ENCODE measurements around the gene NEK6.

NEK6 gene

DNA sequence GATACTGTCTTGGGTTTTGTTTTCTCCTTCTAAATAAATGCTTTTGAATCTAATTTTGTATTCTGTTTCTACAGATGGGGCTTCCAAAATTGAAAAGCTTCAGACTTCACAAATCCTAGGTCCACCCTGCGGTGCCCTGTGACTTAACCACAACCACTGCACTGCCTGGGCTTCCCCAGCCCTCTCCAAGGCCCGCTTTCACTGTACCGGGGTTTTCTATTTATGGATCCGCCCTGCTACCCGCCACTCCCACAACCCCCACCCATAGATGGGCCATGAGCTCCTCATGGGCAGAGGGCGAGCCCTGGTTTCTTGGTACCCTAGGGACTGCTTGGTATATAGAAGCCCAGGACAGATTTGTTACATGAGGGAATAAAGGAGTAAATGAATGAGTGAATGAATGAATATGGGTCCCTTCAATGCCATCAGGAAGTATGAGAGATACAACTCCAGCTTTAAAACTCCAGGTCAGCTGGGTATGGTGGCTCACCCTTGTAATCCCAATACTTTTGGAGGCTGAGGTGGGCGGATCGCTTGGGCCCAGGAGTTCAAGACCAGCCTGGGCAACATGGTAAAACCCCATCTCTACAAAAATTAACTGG is 39.8 kb upstream of the NEK6 start:
- no peak overlapping the region for H3K4me3 ChIP-seq (ENCODE audit: low read length)
- DNase-seq (ENCODE audit: low read depth), result no peak
- TF ChIP-seq, protein P1, sequence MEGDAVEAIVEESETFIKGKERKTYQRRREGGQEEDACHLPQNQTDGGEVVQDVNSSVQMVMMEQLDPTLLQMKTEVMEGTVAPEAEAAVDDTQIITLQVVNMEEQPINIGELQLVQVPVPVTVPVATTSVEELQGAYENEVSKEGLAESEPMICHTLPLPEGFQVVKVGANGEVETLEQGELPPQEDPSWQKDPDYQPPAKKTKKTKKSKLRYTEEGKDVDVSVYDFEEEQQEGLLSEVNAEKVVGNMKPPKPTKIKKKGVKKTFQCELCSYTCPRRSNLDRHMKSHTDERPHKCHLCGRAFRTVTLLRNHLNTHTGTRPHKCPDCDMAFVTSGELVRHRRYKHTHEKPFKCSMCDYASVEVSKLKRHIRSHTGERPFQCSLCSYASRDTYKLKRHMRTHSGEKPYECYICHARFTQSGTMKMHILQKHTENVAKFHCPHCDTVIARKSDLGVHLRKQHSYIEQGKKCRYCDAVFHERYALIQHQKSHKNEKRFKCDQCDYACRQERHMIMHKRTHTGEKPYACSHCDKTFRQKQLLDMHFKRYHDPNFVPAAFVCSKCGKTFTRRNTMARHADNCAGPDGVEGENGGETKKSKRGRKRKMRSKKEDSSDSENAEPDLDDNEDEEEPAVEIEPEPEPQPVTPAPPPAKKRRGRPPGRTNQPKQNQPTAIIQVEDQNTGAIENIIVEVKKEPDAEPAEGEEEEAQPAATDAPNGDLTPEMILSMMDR (conservative IDR thresholded peaks at IDR 0.05; ENCODE audit: low read depth, low read length), result no peak

DNA sequence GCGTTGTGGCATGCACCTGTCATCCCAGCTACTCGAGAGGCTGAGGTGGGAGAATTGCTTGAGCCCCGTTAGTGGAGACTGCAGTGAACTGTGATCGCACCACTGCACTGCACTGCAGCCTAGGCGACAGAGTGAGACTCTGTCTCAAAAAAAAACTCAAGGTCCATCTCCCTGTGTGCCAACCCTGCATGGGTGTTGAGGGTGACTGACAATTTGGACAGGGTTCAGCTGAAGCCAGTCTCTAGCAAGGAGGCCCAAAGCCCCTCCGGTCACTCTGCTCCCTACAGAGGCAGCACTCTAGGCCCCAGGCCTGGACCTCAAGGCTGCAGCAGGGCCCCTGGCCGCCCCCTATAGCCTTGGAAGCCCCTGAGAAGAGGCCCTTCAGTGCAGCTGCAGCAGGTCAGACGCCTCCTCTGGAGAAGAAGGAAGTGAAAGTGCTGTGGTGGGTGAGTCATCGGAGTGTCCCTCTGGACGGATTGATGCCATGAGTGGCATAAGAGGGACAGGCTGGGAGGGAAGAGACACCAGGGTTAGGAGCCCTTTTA is 39.2 kb upstream of the NEK6 start:
- TF ChIP-seq, protein P1 (conservative IDR thresholded peaks at IDR 0.05; ENCODE audit: low read depth, low read length), result peak; percentile 14
- H3K4me3 ChIP-seq (ENCODE audit: low read length), result no peak overlapping the region
- DNase-seq (ENCODE audit: low read depth), result no peak

DNA sequence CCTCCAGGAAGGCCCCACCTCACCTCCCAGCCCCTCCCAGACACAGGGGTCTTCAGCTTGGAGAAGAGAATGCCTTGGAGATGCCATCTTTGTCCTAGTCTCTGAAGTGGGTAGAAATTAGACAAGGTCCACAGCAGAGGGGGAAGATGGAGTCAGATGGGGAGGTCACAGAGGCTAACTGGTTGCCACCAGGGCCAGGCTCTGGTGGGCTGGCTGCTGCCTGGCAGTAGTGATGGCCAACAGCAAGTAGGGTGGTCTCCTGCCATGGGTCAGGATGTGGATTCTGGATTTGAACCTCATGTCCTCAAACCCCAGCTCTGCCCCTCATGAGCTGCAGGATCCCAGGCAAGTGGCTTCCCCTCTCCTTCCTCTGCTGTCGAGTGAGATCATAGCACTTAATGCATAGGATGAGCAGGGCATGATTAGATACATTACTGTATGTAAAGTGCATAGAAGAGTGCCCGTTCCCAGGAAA is 38.7 kb upstream of the NEK6 start:
- no peak overlapping the region for H3K4me3 ChIP-seq (ENCODE audit: low read length)
- no peak for DNase-seq (ENCODE audit: low read depth)

DNA sequence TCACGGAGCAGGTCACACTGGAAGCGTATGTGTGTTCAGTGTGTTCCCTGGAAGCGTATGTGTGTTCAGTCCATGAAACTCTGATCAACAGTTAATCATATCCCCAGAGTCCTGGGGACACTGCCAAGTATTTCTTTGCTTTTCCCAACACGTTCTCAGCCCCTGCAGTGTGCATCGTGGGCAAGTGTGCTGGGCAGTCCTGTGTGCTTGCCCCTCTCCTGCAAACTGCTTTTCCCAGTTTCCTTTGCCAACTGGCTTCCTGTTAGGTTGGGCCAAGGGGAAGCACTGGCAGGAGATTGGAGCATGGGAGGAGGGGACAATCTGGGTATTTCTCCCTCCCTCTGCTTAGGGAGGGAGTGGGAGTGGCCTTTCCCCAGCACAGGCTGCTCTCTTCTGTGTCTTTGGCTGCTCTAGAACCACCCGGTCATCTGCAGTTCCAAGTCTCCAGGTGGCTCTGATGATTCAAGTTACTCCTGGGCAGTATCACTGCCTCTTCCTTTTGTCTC is 36.8 kb upstream of the NEK6 start:
- no peak for DNase-seq (ENCODE audit: low read depth)
- no peak overlapping the region for H3K4me3 ChIP-seq (ENCODE audit: low read length)

More for the DNA sequence above, 38.7 kb upstream of the NEK6 start:
- TF ChIP-seq, protein P1 (conservative IDR thresholded peaks at IDR 0.05; ENCODE audit: low read depth, low read length), result no peak

DNA sequence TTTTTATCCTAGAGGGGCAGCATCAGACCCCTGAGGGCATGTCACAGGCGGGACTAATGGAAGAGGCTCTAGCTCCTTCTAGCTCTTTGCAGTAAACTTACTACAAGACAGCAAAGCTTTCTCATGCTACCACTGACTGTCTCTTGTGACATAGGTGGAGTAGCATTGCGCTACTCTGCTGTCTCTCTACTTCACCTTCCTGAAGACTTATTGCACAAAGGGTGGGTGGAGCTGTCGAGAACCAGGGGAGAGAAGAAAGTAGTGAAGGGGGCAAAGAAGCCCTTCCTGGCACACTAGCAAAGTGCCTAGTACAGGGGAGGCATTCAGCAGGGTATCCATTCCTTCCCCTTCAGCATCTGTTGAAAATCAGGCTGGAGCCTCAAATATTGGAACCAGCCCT is 36.1 kb upstream of the NEK6 start:
- no peak overlapping the region for H3K4me3 ChIP-seq (ENCODE audit: low read length)
- TF ChIP-seq, protein P1 (conservative IDR thresholded peaks at IDR 0.05; ENCODE audit: low read depth, low read length), result no peak
- no peak for DNase-seq (ENCODE audit: low read depth)

More for the DNA sequence above, 36.8 kb upstream of the NEK6 start:
- TF ChIP-seq, protein P1 (conservative IDR thresholded peaks at IDR 0.05; ENCODE audit: low read depth, low read length), result no peak

DNA sequence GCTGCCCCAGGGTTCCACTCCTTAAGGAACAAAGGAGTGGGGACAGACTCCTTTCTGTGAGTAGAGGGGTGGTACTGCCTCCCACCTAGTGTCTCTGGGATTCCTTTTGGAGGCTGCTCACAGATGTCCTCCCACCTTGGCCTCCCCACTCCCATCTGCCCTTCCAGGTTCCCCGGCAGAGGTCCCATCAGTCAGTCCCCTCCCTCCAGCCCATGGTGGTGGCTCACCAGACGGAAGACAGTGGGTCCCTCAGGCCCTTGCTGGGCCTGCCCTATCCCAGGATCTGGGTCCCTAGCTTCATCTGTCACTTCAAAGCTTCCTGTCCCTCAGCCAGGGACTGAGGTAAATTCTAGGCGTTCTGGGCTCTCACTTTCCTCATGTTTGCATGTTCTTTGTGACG is 35.6 kb upstream of the NEK6 start:
- TF ChIP-seq, protein P1 (conservative IDR thresholded peaks at IDR 0.05; ENCODE audit: low read depth, low read length), result no peak
- no peak overlapping the region for H3K4me3 ChIP-seq (ENCODE audit: low read length)
- DNase-seq (ENCODE audit: low read depth), result no peak

Measured in retinal pigment epithelial cell (primary cell).